Adipocyte (in vitro differentiated cells): ENCODE data around the gene FAM83G.
A peak's percentile ranks its signal among the peaks of the same experiment; 100 is the strongest.
"Not testable (repeated sequence)": the region's sequence is repeated elsewhere in the genome, so short reads cannot be mapped to it uniquely, and the experiment has no call there.

ENCODE experiments used
- DNase-seq: peaks from one replicate; pipeline ENCODE4 v3.0.0-alpha.2; 2015; ENCODE audit warnings: low read depth
- H3K27me3 ChIP-seq: replicated peaks from 2 replicates; pipeline ENCODE4 v1.7.0; 2013; ENCODE audit warnings: mild to moderate bottlenecking, low read length, moderate library complexity; ENCODE audit not compliant: control insufficient read depth, insufficient read depth
- H3K36me3 ChIP-seq: 2 replicates; pipeline ENCODE4 v1.7.0; 2013; ENCODE audit warnings: low read length, mild to moderate bottlenecking, moderate library complexity; ENCODE audit not compliant: control insufficient read depth, insufficient read depth, severe bottlenecking
- H3K4me1 ChIP-seq: 2 replicates; pipeline ENCODE4 v1.7.0; 2013; ENCODE audit warnings: mild to moderate bottlenecking, low read length, moderate library complexity; ENCODE audit not compliant: control insufficient read depth, insufficient read depth
- H3K4me3 ChIP-seq: 2 replicates; pipeline ENCODE4 v1.7.0; 2013; ENCODE audit warnings: mild to moderate bottlenecking, low read length, moderate library complexity
- H3K9ac ChIP-seq: 2 replicates; pipeline ENCODE4 v1.7.0; 2013; ENCODE audit warnings: mild to moderate bottlenecking, low read length, moderate library complexity
- H3K9me3 ChIP-seq: 2 replicates; pipeline ENCODE4 v1.7.0; 2013; ENCODE audit warnings: mild to moderate bottlenecking, low read length, moderate library complexity; ENCODE audit not compliant: control insufficient read depth

FAM83G gene

GRCh38 chr17:18960803-18961511 lies 43.6 kb downstream of the FAM83G start:
- Histone ChIP-seq H3K4me3 (no peak overlapping the region), H3K4me1 (peaks cover 29% of the 10 kb centered on the region), H3K36me3 (no peaks in the 10 kb centered on the region), H3K9ac (peak overlapping the region; percentile 41), H3K9me3 (no peaks in the 10 kb centered on the region), H3K27me3 (no peaks in the 10 kb centered on the region)
- DNase-seq, result peak; percentile 87

GRCh38 chr17:18960241-18960665 lies 44.3 kb downstream of the FAM83G start:
- Histone ChIP-seq H3K9me3 (no peaks in the 10 kb centered on the region), H3K4me1 (peaks cover 29% of the 10 kb centered on the region), H3K36me3 (no peaks in the 10 kb centered on the region), H3K9ac (no peak overlapping the region), H3K4me3 (no peak overlapping the region), H3K27me3 (no peaks in the 10 kb centered on the region)
- no peak for DNase-seq

GRCh38 chr17:18959845-18960240 lies 44.7 kb downstream of the FAM83G start:
- no peak for DNase-seq
- no peak overlapping the region for H3K4me3 ChIP-seq
- no peak overlapping the region for H3K9ac ChIP-seq
- H3K36me3 ChIP-seq, result no peaks in the 10 kb centered on the region
- H3K4me1 ChIP-seq, result peaks cover 29% of the 10 kb centered on the region
- no peaks in the 10 kb centered on the region for H3K9me3 ChIP-seq
- H3K27me3 ChIP-seq, result no peaks in the 10 kb centered on the region

- no peaks in the 10 kb centered on the region for H3K36me3 ChIP-seq
- no peak overlapping the region for H3K9ac ChIP-seq
- no peaks in the 10 kb centered on the region for H3K27me3 ChIP-seq
- peaks cover 29% of the 10 kb centered on the region for H3K4me1 ChIP-seq
- H3K4me3 ChIP-seq, result no peak overlapping the region
- no peak for DNase-seq
- no peaks in the 10 kb centered on the region for H3K9me3 ChIP-seq
These were observed 45.3 kb downstream of the FAM83G start for GRCh38 chr17:18959071-18959844.

DNA sequence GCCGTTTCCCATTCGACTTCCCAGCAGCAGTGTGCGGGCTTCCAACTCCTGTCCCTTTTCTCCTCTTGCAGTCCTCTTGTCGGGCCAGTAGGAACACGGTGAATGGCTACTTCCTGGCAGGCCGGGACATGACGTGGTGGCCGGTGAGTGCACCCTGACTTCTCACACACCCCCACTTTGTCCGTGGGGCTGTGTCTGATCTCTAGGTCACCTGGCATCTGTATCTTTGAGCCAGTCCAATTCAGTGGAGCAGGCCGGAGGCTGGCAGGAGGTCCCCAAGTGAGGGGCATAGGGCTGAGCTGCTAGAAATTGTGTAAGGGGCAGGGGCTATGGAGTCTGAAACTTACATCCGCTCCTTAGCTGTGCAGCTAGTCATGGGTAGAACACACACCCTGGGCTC lies 46.0 kb downstream of the FAM83G start:
- H3K4me3 ChIP-seq, result no peak overlapping the region
- no peak for DNase-seq
- H3K9me3 ChIP-seq, result no peaks in the 10 kb centered on the region
- no peaks in the 10 kb centered on the region for H3K36me3 ChIP-seq
- H3K4me1 ChIP-seq, result peaks cover 28% of the 10 kb centered on the region
- H3K9ac ChIP-seq, result no peak overlapping the region
- H3K27me3 ChIP-seq, result no peaks in the 10 kb centered on the region

DNA sequence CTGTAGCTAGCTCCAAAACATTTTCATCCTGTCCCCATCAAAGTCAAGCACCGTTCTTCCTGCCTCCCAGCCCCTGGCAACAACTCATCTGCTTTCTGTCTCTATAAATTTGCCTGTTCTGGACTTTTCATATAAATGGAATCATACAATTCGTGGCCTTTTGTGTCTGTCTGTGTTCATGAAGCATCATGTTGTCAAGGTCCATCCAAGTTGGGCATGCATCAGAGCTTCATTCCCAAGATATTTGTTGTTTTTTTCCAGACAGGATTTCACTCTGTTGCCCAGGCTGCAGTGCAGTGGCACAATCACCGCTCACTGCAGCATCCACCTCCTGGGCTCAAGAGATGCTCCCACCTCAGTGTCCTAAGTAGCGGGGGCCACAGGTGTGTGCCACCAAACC lies 46.7 kb downstream of the FAM83G start:
- H3K36me3 ChIP-seq, result no peaks in the 10 kb centered on the region
- H3K9me3 ChIP-seq, result no peaks in the 10 kb centered on the region
- H3K9ac ChIP-seq, result no peak overlapping the region
- no peaks in the 10 kb centered on the region for H3K27me3 ChIP-seq
- DNase-seq, result no peak
- peaks cover 20% of the 10 kb centered on the region for H3K4me1 ChIP-seq
- H3K4me3 ChIP-seq, result no peak overlapping the region

DNA sequence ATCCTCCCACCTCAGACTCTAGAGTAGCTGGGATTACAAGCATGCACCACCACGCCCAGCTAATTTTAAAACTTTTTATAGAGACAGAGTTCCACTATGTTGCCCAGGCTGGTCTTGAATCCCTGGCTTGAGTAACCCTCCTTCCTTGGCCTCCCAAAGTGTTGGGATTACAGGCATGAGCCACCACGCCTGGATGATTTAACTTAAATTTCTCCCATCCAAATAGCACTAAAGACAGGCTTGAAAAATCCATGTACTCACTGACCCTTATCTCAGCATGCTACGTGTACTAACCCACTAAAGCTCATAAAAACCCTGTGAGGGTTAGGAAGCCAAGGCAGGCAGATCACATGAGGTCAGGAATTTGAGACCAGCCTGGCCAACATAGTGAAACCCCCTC lies 48.0 kb downstream of the FAM83G start:
- peaks cover 6% of the 10 kb centered on the region for H3K27me3 ChIP-seq
- peaks cover 7% of the 10 kb centered on the region for H3K4me1 ChIP-seq
- no peak overlapping the region for H3K4me3 ChIP-seq
- H3K36me3 ChIP-seq, result no peaks in the 10 kb centered on the region
- no peaks in the 10 kb centered on the region for H3K9me3 ChIP-seq
- no peak for DNase-seq
- H3K9ac ChIP-seq, result no peak overlapping the region

- not testable (repeated sequence) for H3K9ac ChIP-seq, H3K27me3 ChIP-seq, DNase-seq, H3K9me3 ChIP-seq, H3K4me1 ChIP-seq, H3K4me3 ChIP-seq, H3K36me3 ChIP-seq
These were observed 48.5 kb downstream of the FAM83G start for GRCh38 chr17:18956021-18956420.

DNA sequence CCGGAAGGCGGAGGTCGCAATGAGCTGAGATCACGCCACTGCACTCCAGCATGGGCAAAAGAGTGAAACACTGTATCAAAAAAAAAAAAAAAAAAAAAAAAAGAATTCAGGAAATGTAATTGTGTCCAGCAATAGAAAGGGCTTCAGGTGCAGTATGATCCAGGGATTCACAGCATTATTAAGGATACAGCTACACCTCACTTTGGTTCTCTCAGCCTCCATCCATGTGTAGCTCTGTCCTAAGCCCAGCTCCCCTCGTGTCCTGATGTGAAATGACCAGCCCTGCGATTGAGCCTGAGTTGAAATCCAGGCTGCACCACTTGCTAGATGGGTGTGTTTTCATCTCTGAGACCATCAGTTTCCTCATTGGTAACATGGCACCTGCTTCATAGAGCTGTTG lies 49.6 kb downstream of the FAM83G start:
- no peaks in the 10 kb centered on the region for H3K36me3 ChIP-seq
- H3K4me3 ChIP-seq, result no peak overlapping the region
- no peaks in the 10 kb centered on the region for H3K9me3 ChIP-seq
- H3K27me3 ChIP-seq, result peaks cover 16% of the 10 kb centered on the region
- no peak overlapping the region for H3K9ac ChIP-seq
- no peaks in the 10 kb centered on the region for H3K4me1 ChIP-seq
- no peak for DNase-seq

DNA sequence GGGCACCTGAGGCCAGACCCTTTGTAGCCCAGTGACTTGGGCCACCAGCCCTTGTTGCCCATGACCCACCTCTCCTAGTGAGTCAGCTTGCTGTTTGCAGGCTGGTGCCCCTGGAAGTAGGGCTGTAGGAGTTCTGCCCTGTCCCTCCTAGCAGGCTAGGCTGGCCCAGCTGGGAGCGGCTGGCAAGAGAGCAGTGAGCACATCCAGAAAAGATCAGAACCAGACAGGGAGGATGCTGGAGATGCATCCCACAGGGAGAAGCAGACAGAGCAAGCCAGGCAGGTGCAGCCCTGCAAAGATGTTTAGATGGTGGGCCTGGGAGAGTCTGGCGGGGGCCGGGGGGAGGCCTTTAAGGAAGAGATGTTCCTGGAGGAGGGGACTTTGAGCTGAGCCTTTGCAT lies 50.2 kb downstream of the FAM83G start:
- Histone ChIP-seq H3K9ac (no peak overlapping the region), H3K4me1 (peaks cover 6% of the 10 kb centered on the region), H3K9me3 (no peaks in the 10 kb centered on the region), H3K36me3 (no peaks in the 10 kb centered on the region), H3K4me3 (no peak overlapping the region), H3K27me3 (peaks cover 19% of the 10 kb centered on the region)
- DNase-seq, result no peak

GRCh38 chr17:18953231-18953728 lies 51.3 kb downstream of the FAM83G start:
- Histone ChIP-seq H3K9me3 (no peaks in the 10 kb centered on the region), H3K36me3 (no peaks in the 10 kb centered on the region), H3K9ac (no peak overlapping the region), H3K27me3 (peaks cover 19% of the 10 kb centered on the region), H3K4me1 (peaks cover 8% of the 10 kb centered on the region), H3K4me3 (no peak overlapping the region)
- no peak for DNase-seq
